GM19240 (cell line): ENCODE data around the gene IRAK1.

Experiments
- DNase-seq: peaks from one replicate; pipeline ENCODE4 v3.0.0; 2011; ENCODE audit warnings: low spot score; ENCODE audit not compliant: insufficient read length

IRAK1 gene

DNA sequence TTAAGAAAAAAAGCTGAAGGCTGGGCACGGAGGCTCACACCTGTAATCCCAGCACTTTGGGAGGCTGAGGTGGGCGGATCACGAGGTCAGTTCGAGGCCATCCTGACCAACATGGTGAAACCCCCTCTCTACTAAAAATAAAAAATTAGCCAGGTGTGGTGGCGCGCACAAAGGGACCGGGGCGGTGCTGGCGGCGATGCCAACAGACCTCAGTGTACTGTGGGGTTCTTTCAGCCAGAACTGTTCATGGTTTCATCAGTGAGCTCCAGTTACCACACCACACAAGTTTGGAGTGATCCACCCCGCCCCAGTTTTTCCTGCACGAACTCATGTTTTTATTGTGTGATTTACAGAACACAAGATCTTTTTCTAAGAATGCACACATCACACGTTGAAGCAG is 21.2 kb upstream of the IRAK1 start:
- DNase-seq, result no peak

DNA sequence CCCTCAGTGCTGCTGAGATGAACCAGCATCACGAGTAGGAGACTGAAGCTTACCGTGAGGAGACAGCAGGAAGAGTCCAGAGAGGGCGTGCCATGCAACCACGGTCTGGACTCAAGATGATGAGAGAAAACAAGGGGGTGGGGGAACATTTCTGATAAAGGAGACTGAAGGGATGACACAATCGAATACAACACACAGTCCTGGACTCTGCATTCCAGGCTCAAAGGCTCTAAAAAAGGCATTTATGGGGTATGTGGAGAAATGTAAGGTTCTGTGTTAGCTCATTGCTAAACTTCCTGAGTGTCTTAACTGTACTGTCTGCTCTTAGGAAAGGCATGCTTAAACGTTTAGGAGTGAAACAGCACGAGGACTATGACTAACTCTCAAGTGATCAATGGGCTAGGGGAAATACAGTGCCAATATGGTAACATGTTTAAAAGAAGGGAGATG is 20.6 kb upstream of the IRAK1 start:
- no peak for DNase-seq

DNA sequence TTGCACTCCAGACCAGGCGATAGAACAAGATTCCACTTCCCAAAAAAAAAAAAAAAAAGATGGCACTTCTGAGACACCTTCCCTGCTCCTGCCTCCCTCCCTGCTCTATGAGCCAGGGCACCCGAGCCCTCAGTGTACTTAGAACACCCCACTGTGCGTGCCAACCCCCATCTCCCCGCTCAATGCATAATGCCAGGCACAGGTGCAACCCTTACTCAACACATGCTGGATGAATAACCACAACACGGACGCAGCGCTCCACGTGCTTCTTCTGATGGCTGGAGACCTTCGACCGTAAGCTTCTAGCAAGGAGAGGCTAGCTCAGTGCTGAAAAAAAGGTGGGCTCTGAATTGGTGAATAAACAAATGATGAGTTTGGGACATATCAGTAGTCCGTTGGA is 19.9 kb upstream of the IRAK1 start:
- no peak for DNase-seq

DNA sequence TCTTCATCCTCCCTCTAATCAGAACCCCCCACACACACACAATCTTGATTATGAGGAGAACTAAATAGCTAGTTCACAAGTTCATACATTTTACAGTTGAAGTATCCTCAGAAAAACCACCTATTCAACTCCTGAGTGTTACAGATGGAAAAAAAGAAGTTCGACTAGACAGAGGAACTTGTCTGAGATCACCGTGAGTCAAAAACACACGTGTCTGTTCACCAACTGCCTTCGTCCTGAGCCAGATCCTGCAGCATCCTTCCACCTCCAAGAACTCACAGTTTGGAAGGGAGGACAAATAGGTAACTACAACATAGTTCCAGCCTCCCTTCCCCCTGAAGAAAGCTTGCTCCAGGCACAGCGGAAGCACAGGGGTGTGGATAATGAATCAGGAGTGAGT is 19.0 kb upstream of the IRAK1 start:
- DNase-seq, result no peak

DNA sequence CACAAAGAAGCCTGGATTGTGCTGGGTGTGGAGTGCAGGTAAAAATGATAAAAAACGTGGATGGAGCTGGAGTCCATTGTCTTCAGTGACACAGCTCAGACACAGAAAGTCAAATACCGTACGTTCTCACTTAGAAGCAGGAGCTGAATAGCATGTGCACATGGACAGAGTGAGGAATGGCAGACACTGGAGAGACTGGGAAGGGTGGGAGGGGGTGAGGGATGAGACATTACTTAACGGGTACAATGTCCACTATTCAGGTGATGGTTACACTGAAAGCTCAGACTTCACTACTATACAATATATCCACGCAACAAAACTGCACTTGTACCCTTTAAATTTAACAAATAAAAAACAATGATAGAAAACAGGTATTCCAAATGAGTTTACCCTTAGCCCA is 18.1 kb upstream of the IRAK1 start:
- no peak for DNase-seq

DNA sequence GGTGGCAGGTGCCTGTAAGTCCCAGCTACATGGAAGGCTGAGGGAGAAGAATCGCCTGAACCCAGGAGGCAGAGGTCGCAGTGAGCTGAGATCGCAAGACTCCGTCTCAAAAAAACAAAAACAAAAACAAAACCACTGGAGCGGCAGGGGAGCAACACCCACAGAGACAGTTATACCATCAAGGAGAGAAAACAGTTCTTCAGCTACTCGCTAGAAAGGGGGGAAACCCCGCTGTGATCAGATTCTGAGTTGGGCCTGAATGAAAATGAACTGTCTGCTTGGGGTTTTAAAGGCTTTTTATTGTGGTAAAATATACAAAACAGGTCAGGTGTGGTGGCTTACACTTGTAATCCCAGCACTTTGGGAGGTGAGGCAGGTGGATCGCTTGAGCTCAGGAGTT is 16.8 kb upstream of the IRAK1 start:
- no peak for DNase-seq

DNA sequence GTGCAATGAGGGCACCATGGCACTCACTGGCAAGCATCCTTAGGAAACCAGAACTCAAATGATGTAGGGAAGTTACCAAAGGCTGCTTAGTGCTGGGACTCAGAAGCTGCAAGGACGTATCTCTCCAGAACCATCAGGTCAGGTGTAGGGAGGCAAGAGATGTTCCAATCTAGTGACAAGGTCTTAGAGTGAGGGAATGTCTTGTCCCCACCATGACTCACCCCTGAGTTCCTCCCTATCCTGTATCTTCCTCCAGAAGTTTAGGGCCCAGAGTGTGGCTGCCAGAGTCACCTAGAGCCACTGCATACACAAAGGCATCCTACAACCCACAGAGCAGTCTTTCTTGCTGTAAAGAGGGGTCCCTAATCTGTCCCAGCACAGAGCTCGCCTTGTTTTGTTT is 14.1 kb upstream of the IRAK1 start:
- DNase-seq, result no peak

DNA sequence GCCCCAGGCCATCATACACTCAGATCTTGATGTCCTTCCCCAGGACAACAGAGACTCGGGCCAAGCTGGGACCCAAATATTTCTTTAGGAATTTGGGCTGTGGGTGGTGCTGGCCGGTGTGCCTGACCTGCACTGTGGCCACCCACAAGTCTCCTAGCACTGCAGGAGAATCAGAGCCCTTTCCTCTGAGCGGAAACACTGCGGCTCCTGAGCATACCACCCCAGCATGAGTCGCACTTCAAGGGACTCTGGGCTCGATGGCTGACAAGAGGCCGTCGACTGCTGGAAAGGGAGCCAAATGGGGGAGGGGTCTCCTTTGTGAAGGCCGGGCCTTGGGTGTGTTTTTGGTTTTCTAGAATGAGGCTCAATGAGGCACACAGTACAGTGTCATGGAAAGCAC is 13.0 kb upstream of the IRAK1 start:
- DNase-seq, result no peak

DNA sequence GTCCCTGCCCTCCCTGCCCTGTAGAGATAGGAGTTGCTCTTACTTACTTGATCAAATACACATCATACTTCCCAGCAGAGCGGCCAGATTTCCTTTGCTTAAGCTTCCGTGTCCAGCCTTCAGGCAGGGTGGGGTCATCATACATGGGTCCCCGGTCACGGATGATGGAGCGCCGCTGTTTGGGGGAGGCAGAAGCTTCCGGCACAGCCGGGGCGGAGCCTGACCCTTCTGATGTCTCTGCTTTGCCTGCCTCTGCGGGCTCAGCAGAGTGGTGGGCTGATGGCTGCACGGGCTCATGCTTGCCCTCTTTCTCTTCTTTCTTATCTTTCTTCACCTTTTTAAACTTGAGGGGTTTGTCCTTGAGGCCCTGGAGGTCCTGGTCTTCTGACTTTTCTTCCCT is 12.5 kb upstream of the IRAK1 start:
- DNase-seq, result no peak

DNA sequence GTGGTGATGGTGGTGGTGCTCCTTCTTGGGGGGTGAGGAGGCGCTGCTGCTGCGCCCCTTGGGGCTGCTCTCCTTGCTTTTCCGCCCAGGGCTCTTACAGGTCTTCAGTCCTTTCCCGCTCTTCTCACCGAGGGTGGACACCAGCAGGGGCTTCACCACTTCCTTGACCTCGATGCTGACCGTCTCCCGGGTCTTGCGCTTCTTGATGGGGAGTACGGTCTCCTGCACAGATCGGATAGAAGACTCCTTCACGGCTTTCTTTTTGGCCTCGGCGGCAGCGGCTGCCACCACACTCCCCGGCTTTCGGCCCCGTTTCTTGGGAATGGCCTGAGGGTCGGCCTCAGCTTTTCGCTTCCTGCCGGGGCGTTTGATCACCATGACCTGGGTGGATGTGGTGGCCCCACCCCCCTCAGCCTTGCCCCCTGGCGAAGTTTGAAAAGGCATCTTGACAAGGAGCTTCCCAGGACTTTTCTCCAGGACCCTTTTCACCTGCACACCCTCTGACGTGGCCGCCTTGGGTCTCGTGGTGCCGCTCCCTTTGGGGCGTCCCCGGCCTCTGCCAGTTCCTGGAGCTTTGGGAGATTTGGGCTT is 11.1 kb upstream of the IRAK1 start:
- DNase-seq, result no peak

DNA sequence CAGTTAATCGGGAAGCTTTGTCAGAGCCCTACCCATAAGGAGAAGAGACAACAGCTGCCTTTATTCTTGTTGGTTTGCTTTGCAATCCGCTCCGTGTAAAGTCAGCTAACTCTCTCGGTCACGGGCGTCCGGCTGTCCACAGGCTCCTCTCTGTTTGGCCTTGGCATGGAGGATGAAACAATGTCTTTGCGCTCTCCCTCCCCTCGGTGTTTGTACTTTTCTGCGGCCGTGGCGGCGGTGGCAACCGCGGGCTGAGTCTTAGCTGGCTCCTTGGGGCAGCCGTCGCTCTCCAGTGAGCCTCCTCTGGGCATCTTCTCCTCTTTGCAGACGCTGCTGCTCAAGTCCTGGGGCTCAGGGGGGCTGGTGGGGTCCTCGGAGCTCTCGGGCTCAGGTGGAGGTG is 10.6 kb upstream of the IRAK1 start:
- no peak for DNase-seq

DNA sequence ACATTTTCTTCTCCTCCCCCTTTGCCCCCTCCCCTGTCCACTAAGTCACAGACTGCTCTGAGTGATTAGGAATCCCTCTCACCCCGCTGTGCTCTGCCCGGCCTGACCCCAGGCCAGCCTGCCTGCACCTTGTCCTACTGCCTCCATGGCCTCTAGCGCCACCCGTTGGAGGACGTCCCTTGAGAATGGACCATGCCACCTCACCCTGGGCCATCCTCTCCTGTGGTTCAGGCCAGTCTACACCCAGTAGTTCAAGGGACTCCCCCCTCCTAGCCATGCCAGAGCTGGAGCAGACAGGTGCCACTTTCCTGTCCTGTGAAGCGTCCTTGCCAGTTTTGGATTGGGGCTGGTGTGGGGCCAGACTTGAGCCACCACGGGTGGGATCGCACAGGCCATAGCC is 9.7 kb upstream of the IRAK1 start:
- no peak for DNase-seq

DNA sequence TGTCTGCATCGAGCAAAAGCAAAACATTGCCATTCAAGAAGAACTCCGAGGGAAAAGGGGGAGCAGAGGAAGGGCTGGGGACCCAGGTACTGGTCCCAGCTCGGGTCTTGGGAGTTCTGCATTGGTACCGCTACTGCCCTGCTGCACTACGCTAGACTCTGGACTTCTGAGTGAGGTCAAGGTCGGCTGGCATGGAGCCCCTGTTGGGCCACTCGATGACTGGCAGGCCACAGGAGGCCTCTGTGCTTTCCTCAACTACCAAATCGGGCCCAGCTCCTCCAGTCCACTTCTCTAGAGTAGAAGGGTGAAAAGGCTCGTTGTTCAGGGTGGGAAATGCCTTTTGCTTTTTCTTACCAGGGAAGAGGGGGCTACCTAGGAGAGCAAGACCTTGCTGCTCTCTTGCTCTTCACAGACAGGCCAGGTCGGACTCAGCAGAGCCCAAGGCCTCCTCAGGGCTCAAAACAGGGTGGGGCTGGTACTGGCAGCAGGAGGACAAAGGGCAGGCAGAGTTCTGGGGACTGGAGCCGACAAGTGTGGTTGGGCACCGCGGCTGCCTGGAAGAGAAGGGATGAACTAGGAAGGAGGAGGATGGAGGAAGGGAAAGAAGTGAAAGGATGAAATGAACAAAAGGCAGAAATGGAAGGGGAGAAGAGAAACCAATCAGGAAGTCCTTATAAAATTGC is 8.9 kb upstream of the IRAK1 start:
- no peak for DNase-seq

DNA sequence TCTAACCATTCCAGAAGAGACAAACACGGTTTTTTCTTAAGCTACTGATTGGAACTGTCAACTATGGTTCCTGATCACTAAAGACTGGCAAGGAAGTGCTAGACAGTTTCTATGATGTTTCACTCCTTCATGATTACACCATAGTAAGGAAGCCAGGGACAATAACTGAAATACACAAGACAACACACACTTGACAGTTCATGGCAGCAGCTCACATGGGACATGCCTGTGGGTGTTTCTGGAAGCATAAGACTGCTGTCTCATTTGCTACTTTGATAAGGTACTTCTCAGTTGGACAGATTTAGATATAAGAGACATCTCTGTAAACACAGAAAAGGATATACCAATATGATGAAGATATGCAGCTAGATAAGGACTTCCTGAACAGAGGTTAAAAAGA is 8.3 kb upstream of the IRAK1 start:
- DNase-seq, result no peak

DNA sequence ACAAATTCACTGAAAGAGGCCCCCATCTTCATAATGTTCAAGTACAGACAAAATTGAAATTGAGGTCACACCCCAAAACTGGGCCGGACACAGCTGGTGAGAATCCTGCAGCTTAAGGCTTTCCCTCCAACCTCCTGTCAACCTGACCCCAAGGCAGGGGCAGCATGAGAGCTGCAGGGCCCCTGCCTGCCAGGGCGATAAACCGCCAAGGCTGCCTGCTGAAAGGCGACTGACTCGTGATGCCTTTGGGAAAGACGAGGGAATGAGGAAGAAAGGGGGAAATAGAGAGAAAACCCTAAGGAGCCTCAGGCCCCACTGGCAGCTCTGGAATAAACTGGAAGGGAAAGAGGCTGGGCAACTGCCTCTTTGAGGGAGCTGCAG is 7.3 kb upstream of the IRAK1 start:
- DNase-seq, result no peak

DNA sequence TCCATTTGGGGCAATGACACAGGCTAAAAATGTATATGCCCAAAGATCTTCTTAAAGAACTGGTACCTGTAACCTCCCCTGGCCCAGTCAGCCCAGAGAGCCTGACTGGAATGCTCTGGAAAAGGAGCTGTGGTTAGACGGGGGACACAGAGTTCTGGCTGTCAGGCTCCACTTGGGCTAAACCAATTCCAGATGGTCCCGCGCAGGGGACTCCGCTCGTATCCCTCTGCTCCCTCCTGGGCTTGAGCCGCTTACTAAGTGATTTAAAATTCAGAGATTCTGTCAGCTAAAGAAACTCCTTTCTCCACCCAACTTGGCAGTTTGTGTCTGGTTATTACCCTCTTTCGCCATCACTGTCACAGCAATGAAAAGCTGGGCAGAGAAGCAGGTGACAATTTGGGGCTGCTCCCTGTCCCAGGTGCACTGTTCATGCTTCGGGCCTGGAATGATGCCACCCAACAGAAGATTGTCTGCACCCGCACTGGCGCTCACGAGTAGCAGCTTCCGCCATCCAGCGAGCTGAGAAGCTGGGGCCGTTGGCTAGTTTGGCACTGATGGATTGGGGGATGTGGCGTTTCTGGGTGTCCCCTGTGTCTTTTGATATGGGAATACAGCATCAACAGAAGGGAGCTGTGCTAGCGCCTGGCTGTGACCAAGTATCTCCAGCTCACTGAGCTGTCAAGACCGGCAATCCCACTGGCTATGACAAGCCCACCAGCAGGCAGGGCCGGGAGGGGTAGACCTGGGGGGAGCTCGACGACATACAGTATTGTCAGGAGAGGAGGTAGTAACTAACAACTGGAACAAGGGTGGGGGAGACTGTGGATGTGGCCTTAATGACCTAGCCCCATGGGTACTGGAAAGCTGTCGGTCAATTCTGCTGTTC is 6.7 kb upstream of the IRAK1 start:
- no peak for DNase-seq

DNA sequence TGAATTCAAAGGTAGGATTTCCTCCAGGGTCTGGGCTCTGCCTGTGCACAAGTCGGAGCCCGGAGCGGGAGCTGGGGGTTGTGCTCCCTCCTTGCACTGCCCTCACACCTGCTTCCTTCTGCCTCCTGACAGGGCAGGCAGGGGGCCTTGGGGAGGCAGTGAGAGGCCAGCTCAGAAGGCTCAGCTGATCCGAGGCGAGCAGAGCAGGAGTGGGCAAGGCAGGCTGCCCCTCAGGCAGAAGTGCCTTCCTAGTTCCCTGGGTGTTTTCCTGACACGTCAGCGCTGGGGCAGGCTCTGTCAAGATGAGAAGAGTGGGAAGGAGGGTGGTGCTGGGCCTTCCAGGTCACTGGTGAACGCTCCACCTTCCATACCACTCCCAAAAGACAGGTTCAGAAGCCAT is 5.5 kb upstream of the IRAK1 start:
- DNase-seq, result no peak

DNA sequence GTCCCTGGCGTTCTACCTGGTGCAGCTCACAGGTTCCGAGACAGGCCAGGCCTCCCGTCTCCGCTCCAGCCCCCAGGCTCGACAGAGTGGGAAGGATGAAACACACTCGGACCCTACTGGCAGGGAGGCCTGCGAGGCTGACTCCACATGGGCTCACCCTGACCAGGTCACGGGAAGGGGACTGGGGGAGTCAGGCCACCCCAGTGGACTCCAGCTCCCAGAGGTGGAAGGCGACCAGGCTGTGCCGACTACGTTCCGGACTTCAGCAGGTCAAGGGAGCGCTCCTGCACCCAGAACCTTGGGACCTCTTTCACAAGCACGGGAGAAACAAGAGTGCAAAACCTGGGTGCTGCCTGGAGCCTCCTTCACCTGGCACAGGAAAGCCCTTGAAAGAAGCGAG is 4.6 kb upstream of the IRAK1 start:
- DNase-seq, result no peak

DNA sequence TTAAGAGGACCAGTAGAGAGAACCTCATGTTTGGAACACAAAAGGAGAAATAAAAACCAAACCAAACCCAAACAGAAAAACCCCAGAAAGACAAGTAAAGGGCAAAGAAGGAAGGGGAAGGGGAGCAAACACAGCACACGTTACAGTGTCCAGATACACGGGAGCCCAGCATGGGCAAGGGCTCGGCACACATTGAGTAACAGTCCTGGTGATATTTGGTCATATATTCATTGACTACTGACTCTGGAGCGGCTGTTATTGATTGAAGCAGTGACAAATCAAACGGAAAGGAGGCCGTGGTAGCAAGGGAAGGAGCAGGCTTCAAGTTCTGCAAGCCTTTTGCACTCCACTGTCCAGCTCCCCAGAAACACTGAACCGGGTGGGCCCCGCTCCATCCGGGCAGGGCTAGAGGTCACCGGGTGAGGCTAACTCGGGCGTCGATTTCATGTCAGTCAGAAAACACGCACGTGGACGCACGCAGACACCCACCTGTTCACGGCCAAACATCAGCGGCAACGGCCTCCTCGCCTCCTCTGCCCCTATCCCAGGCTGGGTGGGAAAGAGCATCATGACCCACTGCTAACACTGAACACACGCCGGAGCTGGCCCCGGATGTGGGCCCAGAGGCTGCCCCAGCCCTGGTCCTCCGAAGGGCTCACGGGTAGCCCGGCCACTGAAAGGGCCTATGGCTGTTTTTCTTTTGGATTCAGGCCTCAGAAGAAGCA is 3.7 kb upstream of the IRAK1 start:
- no peak for DNase-seq

DNA sequence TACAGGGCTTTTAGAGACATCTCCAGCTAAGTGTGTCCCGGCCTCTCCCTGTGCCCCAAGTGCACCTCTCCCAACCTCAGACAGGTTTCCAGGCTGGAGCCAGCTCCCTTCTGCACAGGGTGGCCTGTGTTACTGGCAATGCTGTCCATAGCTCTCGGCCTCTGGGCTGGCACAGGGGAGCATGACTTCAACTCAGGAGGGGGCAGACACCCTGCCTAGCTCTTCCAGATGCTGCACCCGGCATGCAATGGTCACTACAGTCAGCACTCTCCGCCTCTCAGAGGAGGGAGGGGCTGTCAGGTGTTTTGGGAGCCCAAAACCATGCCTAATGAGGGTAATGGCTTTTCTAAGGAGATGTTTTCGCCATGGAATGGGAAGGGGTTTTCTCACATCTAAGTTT is 2.4 kb upstream of the IRAK1 start:
- no peak for DNase-seq

DNA sequence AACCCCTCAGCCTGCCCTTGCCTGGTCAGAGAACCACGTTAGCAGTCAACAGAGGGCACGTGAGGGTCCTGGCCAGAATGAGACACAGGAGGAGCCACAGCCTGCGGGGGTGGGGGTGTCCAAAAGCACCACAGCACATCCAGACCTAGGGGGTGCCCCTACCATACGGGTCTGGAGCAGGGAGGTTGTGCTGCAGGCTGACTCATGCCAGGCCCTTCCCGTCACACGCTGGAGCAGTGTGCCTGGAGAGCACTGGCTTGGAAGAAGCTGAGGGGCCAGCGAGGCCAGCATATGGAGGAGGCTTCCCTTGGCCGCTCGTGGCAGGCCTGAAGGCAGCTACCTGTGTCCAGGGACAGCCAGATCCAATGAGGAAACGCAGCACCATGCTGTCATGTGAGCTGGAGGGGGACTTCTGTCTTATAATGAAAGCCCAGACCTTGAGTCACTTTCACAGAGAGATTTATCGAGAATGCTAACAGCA is 1.5 kb upstream of the IRAK1 start:
- no peak for DNase-seq
